Activated B cell treated with CpG ODN at 0.5 μM for 24 hours (primary cell): ENCODE measurements around the gene NEK2. TPM values are rescaled to one million over a fixed set of nuclear protein-coding genes. Genes with fewer than 3 reads are reported as not detected.

ENCODE experiments used
- ATAC-seq: fragments of 200-7000 bp; cut with Tn5 transposase; one replicate; pipeline ENCODE4 v1.10.0; 2021; ENCODE audit warnings: low read depth, mild to moderate bottlenecking, moderate library complexity
- CTCF ChIA-PET: fragments of 350-600 bp; sonication (Branson Sonifier 250); formaldehyde crosslinking; loops from one replicate; lab custom pipeline; 2021; ENCODE audit warnings: antibody characterized with exemption; lab: Charles Lee
- POLR2A ChIA-PET: fragments of 350-600 bp; sonication (Branson Sonifier 250); formaldehyde crosslinking; loops from one replicate; lab custom pipeline; 2021; ENCODE audit warnings: antibody characterized with exemption; lab: Charles Lee
- DNase-seq: peaks from one replicate; pipeline ENCODE4 v3.0.0; 2022
- H3K27ac Mint-ChIP-seq: one replicate; pipeline ENCODE4 v1.8.0; 2020; ENCODE audit warnings: mixed read lengths
- H3K27me3 Mint-ChIP-seq: one replicate; pipeline ENCODE4 v1.8.0; 2021; ENCODE audit warnings: mixed read lengths
- H3K36me3 Mint-ChIP-seq: one replicate; pipeline ENCODE4 v1.8.0; 2021; ENCODE audit warnings: low read depth, mixed read lengths
- H3K4me1 Mint-ChIP-seq: one replicate; pipeline ENCODE4 v1.8.0; 2021; ENCODE audit warnings: mixed read lengths
- H3K4me3 Mint-ChIP-seq: one replicate; pipeline ENCODE4 v1.8.0; 2020; ENCODE audit warnings: mild to moderate bottlenecking, mixed read lengths
- H3K9me3 Mint-ChIP-seq: one replicate; pipeline ENCODE4 v1.8.0; 2020; ENCODE audit warnings: mixed read lengths
- CTCF ChIP-seq: fragments of 200-600 bp; IDR thresholded peaks from one replicate; pipeline ENCODE4 v1.8.0; 2022; ENCODE audit warnings: antibody characterized with exemption, mild to moderate bottlenecking
- intact Hi-C: fragments of 100-400 bp; cut with micrococcal nuclease; formaldehyde crosslinking; loops from one replicate; pipeline ENCODE4 v1.15.1; 2024
- total RNA-seq: library from RNA; stranded (reverse); gene quantifications from 2 replicates; pipeline ENCODE4 v1.2.3, GENCODE V29; 2022

NEK2 gene
- total RNA-seq, 1 donor from 2014 or later: 0.35 TPM

GRCh38 chr1:211715971-211716370 is 40.5 kb upstream of the NEK2 start:
- POLR2A ChIA-PET: no interaction called here
- Mint-ChIP-seq H3K4me3 (no peak overlapping the region), H3K4me1 (peaks cover 4% of the 10 kb centered on the region), H3K27ac (no peak overlapping the region), H3K36me3 (no peaks in the 10 kb centered on the region), H3K9me3 (peaks cover 4% of the 10 kb centered on the region), H3K27me3 (no peaks in the 10 kb centered on the region)
- no peak for TF ChIP-seq CTCF
- no peak for ATAC-seq
- DNase-seq: no peak
- CTCF ChIA-PET: no interaction called here
- intact Hi-C loops: no loop called here

DNA sequence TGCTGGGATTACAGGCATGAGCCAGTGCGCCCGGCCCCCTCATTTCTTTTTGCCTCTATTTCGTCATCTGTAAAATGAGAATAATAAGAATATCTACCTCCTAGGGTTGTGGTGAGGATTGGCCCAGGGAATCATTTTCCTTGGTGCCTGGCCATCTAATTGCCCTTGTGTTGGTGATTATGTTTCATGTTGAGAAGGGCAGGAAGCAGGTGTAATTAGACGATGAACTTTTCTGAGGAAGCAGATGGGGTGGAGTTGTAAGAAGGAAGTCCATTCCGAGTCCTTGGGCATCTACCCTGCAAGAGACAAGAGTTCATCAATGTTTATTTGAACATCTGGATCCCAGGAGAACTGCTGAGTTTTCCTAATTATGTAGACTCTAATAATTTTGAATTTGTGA is 38.7 kb upstream of the NEK2 start:
- POLR2A ChIA-PET: no interaction called here
- Mint-ChIP-seq H3K9me3 (peaks cover 2% of the 10 kb centered on the region), H3K27ac (no peak overlapping the region), H3K4me1 (peaks cover 9% of the 10 kb centered on the region), H3K27me3 (no peaks in the 10 kb centered on the region), H3K4me3 (no peak overlapping the region), H3K36me3 (no peaks in the 10 kb centered on the region)
- intact Hi-C loops: no loop called here
- ATAC-seq (no peak), DNase-seq (no peak)
- CTCF ChIA-PET: no interaction called here
- no peak for TF ChIP-seq CTCF

DNA sequence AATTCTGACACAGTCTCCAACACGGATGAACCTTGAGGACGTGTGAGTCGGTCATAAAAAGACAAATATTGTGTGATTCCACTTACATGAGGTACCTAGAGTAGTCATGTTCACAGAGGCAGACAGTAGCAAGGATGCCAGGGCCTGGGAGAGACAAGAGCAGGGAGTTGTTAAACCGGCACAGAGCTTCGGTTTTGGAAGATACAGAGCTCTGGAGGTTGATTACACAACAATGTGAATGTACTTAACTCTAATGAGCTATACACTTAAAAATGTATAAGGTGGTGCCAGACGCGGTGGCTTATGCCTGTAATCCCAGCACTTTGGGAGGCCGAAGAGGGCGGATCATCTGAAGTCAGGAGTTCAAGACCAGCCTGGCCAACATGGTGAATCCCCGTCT is 37.8 kb upstream of the NEK2 start:
- DNase-seq: no peak
- ChIA-PET CTCF (no interaction called here), POLR2A (no interaction called here)
- no peak for ATAC-seq
- Mint-ChIP-seq H3K4me1 (peaks cover 9% of the 10 kb centered on the region), H3K4me3 (no peak overlapping the region), H3K27me3 (no peaks in the 10 kb centered on the region), H3K9me3 (peaks cover 2% of the 10 kb centered on the region), H3K36me3 (no peaks in the 10 kb centered on the region), H3K27ac (no peak overlapping the region)
- intact Hi-C loops: no loop called here
- no peak for TF ChIP-seq CTCF

- no peak for ATAC-seq
- intact Hi-C loops: no loop called here
- POLR2A ChIA-PET: no interaction called here
- Mint-ChIP-seq H3K27me3 (no peaks in the 10 kb centered on the region), H3K4me1 (peaks cover 9% of the 10 kb centered on the region), H3K27ac (no peak overlapping the region), H3K4me3 (no peak overlapping the region), H3K9me3 (no peaks in the 10 kb centered on the region), H3K36me3 (no peaks in the 10 kb centered on the region)
- no peak for TF ChIP-seq CTCF
- no peak for DNase-seq
- CTCF ChIA-PET: no interaction called here
These were observed 35.9 kb upstream of the NEK2 start for GRCh38 chr1:211711315-211711705.

DNA sequence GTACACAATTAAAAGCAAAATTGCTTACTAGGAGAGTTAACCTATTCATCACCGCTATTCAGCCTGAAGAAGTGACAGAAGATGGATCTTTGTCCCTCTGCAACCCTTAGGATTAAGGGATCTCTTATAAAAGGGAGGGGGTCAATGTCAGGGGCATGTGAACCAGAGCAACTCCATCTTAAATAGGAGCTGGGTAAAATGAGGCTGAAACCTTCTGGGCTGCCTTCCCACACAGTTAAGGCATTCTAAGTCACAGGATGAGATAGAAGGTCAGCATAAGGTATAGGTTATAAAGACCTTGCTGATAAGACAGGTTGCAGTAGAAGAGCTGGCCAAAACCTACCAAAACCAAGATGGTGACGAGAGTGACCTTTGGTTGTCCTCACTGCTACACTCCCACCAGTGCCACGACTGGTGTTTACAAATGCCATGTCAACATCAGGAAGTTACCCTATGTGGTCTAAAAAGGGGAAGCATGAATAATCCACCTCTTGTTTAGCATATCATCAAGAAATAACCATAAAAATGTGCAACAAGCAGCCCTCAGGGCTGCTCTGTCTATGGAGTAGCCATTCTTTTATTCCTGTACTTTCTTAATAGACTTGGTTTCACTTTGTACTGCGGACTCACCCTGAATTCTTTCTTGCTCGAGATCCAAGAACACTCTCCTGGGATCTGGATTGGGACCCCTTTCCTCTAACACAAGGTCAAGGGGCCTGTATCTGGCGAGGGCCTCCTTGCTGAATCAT is 35.3 kb upstream of the NEK2 start:
- ATAC-seq (no peak), DNase-seq (no peak)
- ChIA-PET CTCF (no interaction called here), POLR2A (no interaction called here)
- no peak for TF ChIP-seq CTCF
- H3K4me3 Mint-ChIP-seq: no peak overlapping the region
- no peaks in the 10 kb centered on the region for H3K27me3 Mint-ChIP-seq
- H3K36me3 Mint-ChIP-seq: no peaks in the 10 kb centered on the region
- intact Hi-C loops: no loop called here
- H3K9me3 Mint-ChIP-seq: no peaks in the 10 kb centered on the region
- no peak overlapping the region for H3K27ac Mint-ChIP-seq
- H3K4me1 Mint-ChIP-seq: peaks cover 9% of the 10 kb centered on the region
